Immature natural killer cell (primary cell): ENCODE measurements around the gene DSG2. TPM values are rescaled to one million over a fixed set of nuclear protein-coding genes. Genes with fewer than 3 reads are reported as not detected.

Experiments
- DNase-seq, 3 donors: peaks; one replicate each; pipeline ENCODE4 v3.0.0; 2022; ENCODE audit warnings: mixed read lengths in 1 of 3
- H3K27ac Mint-ChIP-seq, 6 donors: one replicate each; pipeline ENCODE4 v1.8.0; 2020; ENCODE audit warnings: mixed read lengths in 6 of 6, mild to moderate bottlenecking in 5 of 6, inconsistent platforms in 4 of 6, moderate library complexity in 3 of 6
- H3K27me3 Mint-ChIP-seq, 3 donors: one replicate each; pipeline ENCODE4 v1.8.0; 2020 to 2021; ENCODE audit warnings: low read depth in 3 of 3, mild to moderate bottlenecking in 3 of 3, mixed read lengths in 3 of 3, moderate library complexity in 3 of 3, inconsistent platforms in 1 of 3
- H3K36me3 Mint-ChIP-seq, 3 donors: one replicate each; pipeline ENCODE4 v1.8.0; 2020; ENCODE audit warnings: mixed read lengths in 3 of 3, inconsistent platforms in 2 of 3, mild to moderate bottlenecking in 2 of 3
- H3K4me1 Mint-ChIP-seq, 2 donors: one replicate each; pipeline ENCODE4 v1.8.0; 2020; ENCODE audit warnings: inconsistent platforms in 2 of 2, mild to moderate bottlenecking in 2 of 2, mixed read lengths in 2 of 2, moderate library complexity in 1 of 2
- H3K4me3 Mint-ChIP-seq, 5 donors: one replicate each; pipeline ENCODE4 v1.8.0; 2020; ENCODE audit warnings: mild to moderate bottlenecking in 5 of 5, mixed read lengths in 5 of 5, inconsistent platforms in 3 of 5, moderate library complexity in 3 of 5
- H3K9me3 Mint-ChIP-seq, 6 donors: one replicate each; pipeline ENCODE4 v1.8.0; 2020; ENCODE audit warnings: mild to moderate bottlenecking in 6 of 6, mixed read lengths in 6 of 6, inconsistent platforms in 4 of 6, moderate library complexity in 3 of 6
- polyA plus RNA-seq, 3 donors: library from polyadenylated mRNA; unstranded; fragments of 300-500 nt; fragmentation: Illumina TruSeq; gene quantifications; one replicate each; pipeline ENCODE4 v1.2.3, GENCODE V29; 2021

The DSG2 gene
- polyA plus RNA-seq = not detected

- DNase-seq = no peak
- Mint-ChIP-seq H3K27me3 (peaks cover 5 to 23% (median 10%) of the 10 kb centered on the region in 3 donors), H3K27ac (no peak within 1 kb of the TSS), H3K4me3 (peak within 1 kb of the TSS; percentile 56 to 81 (median 68)), H3K4me1 (peaks cover 6 to 10% of the 10 kb centered on the region in 2 donors), H3K9me3 (peaks cover 0 to 4% (median 0%) of the 10 kb centered on the region in 6 donors), H3K36me3 (peaks cover 0 to 5% (median 0%) of the 10 kb centered on the region in 3 donors)
Observed at GRCh38 chr18:31497836-31498573, at the start of gene DSG2. Gene DSG2 (plus strand): TSS chr18:31498177. CDS start chr18:31498252, 75 bp downstream.

GRCh38 chr18:31450409-31450808 is 47.6 kb upstream of the DSG2 start:
- DNase-seq = no peak
- Mint-ChIP-seq H3K4me1 (no peaks in the 10 kb centered on the region), H3K36me3 (no peaks in the 10 kb centered on the region), H3K27ac (no peak overlapping the region), H3K4me3 (no peak overlapping the region), H3K9me3 (peaks cover 0 to 4% (median 0%) of the 10 kb centered on the region in 6 donors), H3K27me3 (no peaks in the 10 kb centered on the region)

GRCh38 chr18:31451625-31452024 is 46.4 kb upstream of the DSG2 start:
- H3K36me3 Mint-ChIP-seq = no peaks in the 10 kb centered on the region
- no peak overlapping the region for H3K27ac Mint-ChIP-seq
- no peaks in the 10 kb centered on the region for H3K4me1 Mint-ChIP-seq
- peaks cover 0 to 2% (median 0%) of the 10 kb centered on the region in 6 donors for H3K9me3 Mint-ChIP-seq
- DNase-seq = no peak
- no peak overlapping the region for H3K4me3 Mint-ChIP-seq
- no peaks in the 10 kb centered on the region for H3K27me3 Mint-ChIP-seq

- H3K4me3 Mint-ChIP-seq = no peak overlapping the region
- H3K27ac Mint-ChIP-seq = no peak overlapping the region
- H3K36me3 Mint-ChIP-seq = no peaks in the 10 kb centered on the region
- no peaks in the 10 kb centered on the region for H3K4me1 Mint-ChIP-seq
- DNase-seq = no peak
- H3K27me3 Mint-ChIP-seq = no peaks in the 10 kb centered on the region
- no peaks in the 10 kb centered on the region for H3K9me3 Mint-ChIP-seq
Observed at GRCh38 chr18:31454066-31454708, 43.8 kb upstream of the DSG2 start.

- Mint-ChIP-seq H3K4me1 (no peaks in the 10 kb centered on the region), H3K27me3 (peaks cover 0 to 2% (median 1%) of the 10 kb centered on the region in 3 donors), H3K4me3 (no peak overlapping the region), H3K9me3 (no peaks in the 10 kb centered on the region), H3K36me3 (no peaks in the 10 kb centered on the region), H3K27ac (no peak overlapping the region)
- DNase-seq = no peak
Observed at GRCh38 chr18:31469629-31470028, 28.3 kb upstream of the DSG2 start.

GRCh38 chr18:31478688-31479087 is 19.3 kb upstream of the DSG2 start:
- peak overlapping the region in 1 of 6 donors; percentile 47 for H3K27ac Mint-ChIP-seq
- no peak for DNase-seq

GRCh38 chr18:31482051-31482450 is 15.9 kb upstream of the DSG2 start:
- peaks cover 2 to 5% (median 4%) of the 10 kb centered on the region in 3 donors for H3K27me3 Mint-ChIP-seq
- no peaks in the 10 kb centered on the region for H3K4me1 Mint-ChIP-seq
- no peaks in the 10 kb centered on the region for H3K36me3 Mint-ChIP-seq
- DNase-seq = no peak
- no peak overlapping the region for H3K4me3 Mint-ChIP-seq
- no peaks in the 10 kb centered on the region for H3K9me3 Mint-ChIP-seq
- H3K27ac Mint-ChIP-seq = no peak overlapping the region

More at GRCh38 chr18:31478688-31479087, 19.3 kb upstream of the DSG2 start:
- Mint-ChIP-seq H3K4me3 (no peak overlapping the region), H3K27me3 (peaks cover 0 to 4% (median 0%) of the 10 kb centered on the region in 3 donors), H3K36me3 (no peaks in the 10 kb centered on the region), H3K4me1 (no peaks in the 10 kb centered on the region), H3K9me3 (peaks cover 0 to 2% (median 0%) of the 10 kb centered on the region in 6 donors)

GRCh38 chr18:31483396-31483795 is 14.6 kb upstream of the DSG2 start:
- DNase-seq = no peak
- Mint-ChIP-seq H3K9me3 (no peaks in the 10 kb centered on the region), H3K36me3 (no peaks in the 10 kb centered on the region), H3K4me3 (no peak overlapping the region), H3K27me3 (peaks cover 2 to 5% (median 4%) of the 10 kb centered on the region in 3 donors), H3K4me1 (no peaks in the 10 kb centered on the region), H3K27ac (no peak overlapping the region)

GRCh38 chr18:31484461-31484860 is 13.5 kb upstream of the DSG2 start:
- Mint-ChIP-seq H3K27ac (no peak overlapping the region), H3K9me3 (no peaks in the 10 kb centered on the region), H3K27me3 (peaks cover 4 to 5% (median 5%) of the 10 kb centered on the region in 3 donors), H3K36me3 (no peaks in the 10 kb centered on the region), H3K4me1 (no peaks in the 10 kb centered on the region), H3K4me3 (no peak overlapping the region)
- DNase-seq = no peak

- Mint-ChIP-seq H3K27ac (no peak overlapping the region), H3K4me1 (no peaks in the 10 kb centered on the region), H3K36me3 (no peaks in the 10 kb centered on the region), H3K4me3 (no peak overlapping the region), H3K9me3 (no peaks in the 10 kb centered on the region), H3K27me3 (peaks cover 2 to 5% (median 5%) of the 10 kb centered on the region in 3 donors)
- DNase-seq = no peak
Observed at GRCh38 chr18:31486165-31486564, 11.8 kb upstream of the DSG2 start.

- Mint-ChIP-seq H3K4me1 (no peaks in the 10 kb centered on the region), H3K9me3 (no peaks in the 10 kb centered on the region), H3K36me3 (no peaks in the 10 kb centered on the region), H3K27ac (no peak overlapping the region), H3K27me3 (peaks cover 0 to 5% (median 5%) of the 10 kb centered on the region in 3 donors), H3K4me3 (no peak overlapping the region)
- no peak for DNase-seq
Observed at GRCh38 chr18:31487246-31488015, 10.5 kb upstream of the DSG2 start.

GRCh38 chr18:31489311-31489710 is 8.7 kb upstream of the DSG2 start:
- H3K36me3 Mint-ChIP-seq = no peaks in the 10 kb centered on the region
- no peak for DNase-seq
- H3K27me3 Mint-ChIP-seq = peaks cover 0 to 5% (median 5%) of the 10 kb centered on the region in 3 donors
- no peak overlapping the region for H3K27ac Mint-ChIP-seq
- no peak overlapping the region for H3K4me3 Mint-ChIP-seq
- H3K9me3 Mint-ChIP-seq = no peaks in the 10 kb centered on the region
- H3K4me1 Mint-ChIP-seq = no peaks in the 10 kb centered on the region

GRCh38 chr18:31490387-31490786 is 7.6 kb upstream of the DSG2 start:
- peaks cover 0 to 6% (median 6%) of the 10 kb centered on the region in 3 donors for H3K27me3 Mint-ChIP-seq
- H3K9me3 Mint-ChIP-seq = peaks cover 0 to under 1% (median 0%) of the 10 kb centered on the region in 6 donors
- H3K4me1 Mint-ChIP-seq = no peaks in the 10 kb centered on the region
- H3K4me3 Mint-ChIP-seq = no peak overlapping the region
- no peak overlapping the region for H3K27ac Mint-ChIP-seq
- no peak for DNase-seq
- H3K36me3 Mint-ChIP-seq = no peaks in the 10 kb centered on the region

GRCh38 chr18:31490833-31491232 is 7.1 kb upstream of the DSG2 start:
- Mint-ChIP-seq H3K4me1 (no peaks in the 10 kb centered on the region), H3K27me3 (peaks cover 0 to 10% (median 7%) of the 10 kb centered on the region in 3 donors), H3K27ac (no peak overlapping the region), H3K9me3 (peaks cover 0 to 4% (median 0%) of the 10 kb centered on the region in 6 donors), H3K4me3 (no peak overlapping the region), H3K36me3 (no peaks in the 10 kb centered on the region)
- no peak for DNase-seq
